HCT116 (cell line): Measurements from ENCODE around the gene GPNMB. TPM values are rescaled to one million over a fixed set of nuclear protein-coding genes. Genes with fewer than 3 reads are reported as not detected.

Experiments
- ATAC-seq: fragments of 200-7000 bp; cut with Tn5 transposase; 2 replicates; pipeline ENCODE4 v1.9.1; 2020; ENCODE audit warnings: mild to moderate bottlenecking, moderate library complexity
- BruUV-seq: library from RNA; stranded (reverse); fragments of 400-500 nt; replicated peaks from 2 replicates; lab custom pipeline; 2021; lab: Mats Ljungman, UMichigan
- CTCF ChIA-PET: fragments of 300-600 bp; sonication (Branson Sonifier 250); formaldehyde crosslinking; loops from one replicate; lab custom pipeline; 2021; ENCODE audit warnings: antibody characterized with exemption; lab: Charles Lee
- POLR2A ChIA-PET: fragments of 300-600, 350-600 bp; sonication (Branson Sonifier 250); formaldehyde crosslinking; loops from one replicate; lab custom pipeline; 2021; ENCODE audit warnings: antibody characterized with exemption; lab: Charles Lee
- RAD21 ChIA-PET, 2 experiments: fragments of 300-600 bp; sonication (Branson Sonifier 250); formaldehyde crosslinking; loops; one replicate each; lab custom pipeline; 2023; ENCODE audit warnings: low total read pairs in 2 of 2; ENCODE audit not compliant: uncharacterized antibody in 2 of 2, unreplicated experiment in 2 of 2, low non-redundant PET in 1 of 2; lab: Charles Lee
- DNase-seq: peaks from one replicate; pipeline ENCODE4 v3.0.0-alpha.2; 2010; ENCODE audit warnings: low read depth, low spot score
- H2AFZ ChIP-seq: fragments of 200-600 bp; shearing (Covaris generic), sonication (generic); 2 replicates; pipeline ENCODE4 v1.6.1; 2017; ENCODE audit warnings: low read depth, mixed run types, mixed read lengths, antibody characterized with exemption, low read length; ENCODE audit not compliant: poor library complexity, severe bottlenecking
- H3K27ac ChIP-seq: 2 replicates; pipeline ENCODE4 v1.5.1; 2012; ENCODE audit warnings: low read depth, low read length
- H3K27me3 ChIP-seq: fragments of 200-600 bp; sonication (generic); 2 replicates; pipeline ENCODE4 v1.6.1; 2016; ENCODE audit warnings: mixed run types, low read length, mixed read lengths; ENCODE audit not compliant: insufficient read depth
- H3K36me3 ChIP-seq, 2 experiments: fragments of 200-500 bp in 1 of 2; fragments of 200-600 bp in 1 of 2; sonication (Bioruptor generic) in 1 of 2; sonication (generic) in 1 of 2; 2 replicates each; pipeline versions ENCODE4 v1.5.1 to v1.6.1; 2014 to 2016; ENCODE audit warnings: low read length in 2 of 2, inconsistent platforms in 1 of 2, mixed read lengths in 1 of 2, mixed run types in 1 of 2; ENCODE audit not compliant: insufficient read depth in 2 of 2, control insufficient read depth in 1 of 2
- H3K4me1 ChIP-seq, 2 experiments: fragments of 200-600 bp in 1 of 2; sonication (generic) in 1 of 2; 2 replicates each; pipeline versions ENCODE4 v1.5.1 to v1.6.1; 2012 to 2017; ENCODE audit warnings: low read length in 2 of 2, inconsistent platforms in 1 of 2, mild to moderate bottlenecking in 1 of 2, mixed read lengths in 1 of 2, mixed run types in 1 of 2, moderate library complexity in 1 of 2; ENCODE audit not compliant: insufficient read depth in 2 of 2, control insufficient read depth in 1 of 2
- H3K4me2 ChIP-seq: fragments of 200-600 bp; sonication (generic); 2 replicates; pipeline ENCODE4 v1.6.1; 2017; ENCODE audit warnings: mixed run types, low read length, mixed read lengths
- H3K4me3 ChIP-seq, 2 experiments: fragments of 200-600 bp in 1 of 2; sonication (generic) in 1 of 2; replicated peaks in 1 of 2; 2 replicates each; pipeline ENCODE4 v1.5.1; 2011 to 2016; ENCODE audit warnings: low read length in 2 of 2, control low read depth in 1 of 2, low read depth in 1 of 2, mild to moderate bottlenecking in 1 of 2, mixed read lengths in 1 of 2, mixed run types in 1 of 2
- H3K79me2 ChIP-seq: fragments of 200-600 bp; sonication (generic); 2 replicates; pipeline ENCODE4 v1.6.1; 2017; ENCODE audit warnings: mild to moderate bottlenecking, mixed run types, low read length, moderate library complexity, mixed read lengths; ENCODE audit not compliant: insufficient read depth
- H3K9ac ChIP-seq: fragments of 200-600 bp; sonication (generic); 2 replicates; pipeline ENCODE4 v1.6.1; 2016; ENCODE audit warnings: low read length, mixed read lengths
- H3K9me2 ChIP-seq: fragments of 200-600 bp; sonication (generic), shearing (Covaris generic); 2 replicates; pipeline ENCODE4 v1.6.1; 2017; ENCODE audit warnings: mixed run types, mild to moderate bottlenecking, moderate library complexity; ENCODE audit not compliant: insufficient read depth
- H3K9me3 ChIP-seq, 2 experiments: fragments of 200-500 bp in 1 of 2; fragments of 200-600 bp in 1 of 2; sonication (Bioruptor generic) in 1 of 2; sonication (generic) in 1 of 2; 2 replicates each; pipeline ENCODE4 v1.6.1; 2014 to 2017; ENCODE audit warnings: low read length in 2 of 2, mixed read lengths in 2 of 2, inconsistent platforms in 1 of 2, low read depth in 1 of 2, mild to moderate bottlenecking in 1 of 2, mixed run types in 1 of 2, moderate library complexity in 1 of 2; ENCODE audit not compliant: control insufficient read depth in 1 of 2, insufficient read depth in 1 of 2
- H4K20me1 ChIP-seq: fragments of 200-600 bp; sonication (generic), shearing (Covaris generic); 2 replicates; pipeline ENCODE4 v1.6.1; 2017; ENCODE audit warnings: mixed run types, mild to moderate bottlenecking, moderate library complexity; ENCODE audit not compliant: insufficient read depth
- CBX3 ChIP-seq: IDR thresholded peaks from 2 replicates; pipeline ENCODE4 v1.6.1; 2012; ENCODE audit warnings: low read depth
- CEBPB ChIP-seq: IDR thresholded peaks from 2 replicates; pipeline ENCODE4 v1.6.1; 2012; ENCODE audit warnings: low read depth
- EGR1 ChIP-seq: IDR thresholded peaks from 2 replicates; pipeline ENCODE4 v1.6.1; 2012; ENCODE audit warnings: low read depth
- ELF1 ChIP-seq: IDR thresholded peaks from 2 replicates; pipeline ENCODE4 v1.6.1; 2012; ENCODE audit warnings: low read depth, borderline replicate concordance
- EZH2 ChIP-seq: fragments of 200-600 bp; sonication (generic); IDR thresholded peaks from 2 replicates; pipeline ENCODE4 v1.6.1; 2017; ENCODE audit warnings: antibody characterized with exemption, mixed run types
- EZH2phosphoT487 ChIP-seq: fragments of 200-600 bp; IDR thresholded peaks from 2 replicates; pipeline ENCODE4 v1.6.1; 2018; ENCODE audit warnings: antibody characterized with exemption, borderline replicate concordance
- FOSL1 ChIP-seq: IDR thresholded peaks from 2 replicates; pipeline ENCODE4 v1.6.1; 2012; ENCODE audit warnings: low read depth
- JUND ChIP-seq: IDR thresholded peaks from 2 replicates; pipeline ENCODE4 v1.6.1; 2012
- POLR2A ChIP-seq: IDR thresholded peaks from 2 replicates; pipeline ENCODE4 v1.7.0; 2011; ENCODE audit warnings: borderline replicate concordance; ENCODE audit not compliant: insufficient read depth, insufficient read length; ENCODE audit errors: extremely low read depth
- POLR2AphosphoS5 ChIP-seq: IDR thresholded peaks from 2 replicates; pipeline ENCODE4 v1.6.1; 2011; ENCODE audit warnings: mild to moderate bottlenecking, low read depth, low read length, moderate library complexity
- RAD21 ChIP-seq: IDR thresholded peaks from 2 replicates; pipeline ENCODE4 v1.6.1; 2012; ENCODE audit warnings: low read depth, mild to moderate bottlenecking
- REST ChIP-seq: IDR thresholded peaks from 2 replicates; pipeline ENCODE4 v1.6.1; 2012; ENCODE audit warnings: low read depth
- SIN3A ChIP-seq: IDR thresholded peaks from 2 replicates; pipeline ENCODE4 v1.6.1; 2012; ENCODE audit warnings: low read depth
- SP1 ChIP-seq: IDR thresholded peaks from 2 replicates; pipeline ENCODE4 v1.6.1; 2012; ENCODE audit warnings: low read depth
- SRF ChIP-seq: IDR thresholded peaks from 2 replicates; pipeline ENCODE4 v1.6.1; 2012; ENCODE audit warnings: low read depth
- TCF7L2 ChIP-seq: IDR thresholded peaks from 2 replicates; pipeline ENCODE4 v1.7.0; 2011; ENCODE audit warnings: borderline replicate concordance, inconsistent platforms; ENCODE audit not compliant: insufficient read depth, insufficient read length; ENCODE audit errors: extremely low read depth
- YY1 ChIP-seq: IDR thresholded peaks from 2 replicates; pipeline ENCODE4 v1.6.1; 2011; ENCODE audit warnings: low read length, low read depth, moderate library complexity, mild to moderate bottlenecking; ENCODE audit not compliant: insufficient replicate concordance; ENCODE audit errors: extremely low read depth
- ZFX ChIP-seq: fragments of 450-650 bp; IDR thresholded peaks from 2 replicates; pipeline ENCODE4 v1.6.1; 2017
- ZNF274 ChIP-seq: fragments of 200-500 bp; sonication (Bioruptor generic); IDR thresholded peaks from 2 replicates; pipeline ENCODE4 v1.6.1; 2014; ENCODE audit warnings: mild to moderate bottlenecking, low read depth, low read length, inconsistent platforms
- intact Hi-C: fragments of 100-400 bp; cut with micrococcal nuclease; formaldehyde crosslinking; loops from 2 replicates; pipeline ENCODE4 v1.10.0; 2022
- total RNA-seq: library from RNA; stranded (reverse); gene quantifications from one replicate; pipeline ENCODE4 v1.2.1, GENCODE V29; 2021; ENCODE audit not compliant: unreplicated experiment

The GPNMB gene
- total RNA-seq, 1 experiment from 2014 or later: 2.8 TPM

- Histone ChIP-seq H4K20me1 (no peaks in the 10 kb centered on the region), H3K36me3 (no peaks in the 10 kb centered on the region), H3K4me3 (no peak overlapping the region), H3K9me2 (no peaks in the 10 kb centered on the region), H3K4me2 (no peak overlapping the region), H3K79me2 (no peaks in the 10 kb centered on the region), H3K27me3 (no peaks in the 10 kb centered on the region), H3K4me1 (peaks cover 0 to 8% of the 10 kb centered on the region in 2 experiments; a peak in 1 of 4 replicates), H2AFZ (no peak overlapping the region), H3K9me3 (no peaks in the 10 kb centered on the region), H3K27ac (no peak overlapping the region), H3K9ac (no peak overlapping the region)
- intact Hi-C loops: no loop called here
- RAD21 ChIA-PET: no interaction called here
- TF ChIP-seq CEBPB: no peak
- TF ChIP-seq RAD21: no peak
- TF ChIP-seq TCF7L2: no peak
- TF ChIP-seq ZFX: no peak
- no peak for TF ChIP-seq SIN3A
- no peak for TF ChIP-seq ELF1
- TF ChIP-seq CBX3: no peak
- TF ChIP-seq POLR2A: no peak
- TF ChIP-seq EGR1: no peak
- TF ChIP-seq JUND: no peak
- no peak for TF ChIP-seq SP1
- no peak for TF ChIP-seq EZH2
- no peak for TF ChIP-seq POLR2AphosphoS5
- no peak for TF ChIP-seq YY1
- TF ChIP-seq REST: no peak
- TF ChIP-seq FOSL1: no peak
- TF ChIP-seq SRF: no peak
- no peak for TF ChIP-seq ZNF274
- TF ChIP-seq EZH2phosphoT487: no peak
- CTCF ChIA-PET: no interaction called here
- POLR2A ChIA-PET: no interaction called here
- no peak for DNase-seq
- no peak for ATAC-seq
- no TSS peak for BruUV-seq
Observed at GRCh38 chr7:23287612-23288011, 41.0 kb downstream of the GPNMB start.
